ENCODE measurements around the gene DCUN1D3.
"Not testable (repeated sequence)": the region's sequence is repeated elsewhere in the genome, so short reads cannot be mapped to it uniquely, and the experiment has no call there.

DCUN1D3 gene

DNA sequence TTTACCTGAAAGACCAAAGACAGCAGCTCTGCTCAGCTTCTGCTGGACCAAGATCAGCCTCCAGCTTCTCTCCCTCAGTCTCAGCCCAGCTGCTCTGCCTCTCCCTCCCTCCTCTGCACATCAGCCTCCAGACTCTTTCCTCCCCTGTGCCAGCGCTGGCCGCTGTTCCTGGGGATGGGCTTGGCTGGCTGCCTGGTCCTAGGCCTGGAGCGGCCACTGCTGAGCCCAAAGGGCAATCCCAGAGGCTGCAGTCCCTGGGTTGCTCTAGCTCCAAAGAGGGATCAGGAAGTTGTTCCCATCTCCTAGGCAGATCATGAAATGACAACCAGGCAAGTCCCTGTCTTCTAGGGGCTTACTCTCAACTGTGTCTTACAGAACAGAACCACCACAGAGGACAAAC is 31.3 kb downstream of the DCUN1D3 start:
- H3K4me3 ChIP-seq, result peak overlapping the region in 1 of 7 experiments; percentile 4
- H3K27ac ChIP-seq, result peak overlapping the region in 11 of 21 experiments; percentile 6 to 87 (median 36)

- peak overlapping the region in 6 of 21 experiments; percentile 2 to 87 (median 75) for H3K27ac ChIP-seq
- H3K4me3 ChIP-seq, result no peak overlapping the region
These were observed 32.6 kb downstream of the DCUN1D3 start for GRCh38 chr16:20867585-20867984.

GRCh38 chr16:20866801-20867200 is 33.4 kb downstream of the DCUN1D3 start:
- H3K4me3 ChIP-seq, result no peak overlapping the region
- H3K27ac ChIP-seq, result peak overlapping the region in 18 of 21 experiments; percentile 63 to 87 (median 80)

GRCh38 chr16:20866145-20866772 is 33.9 kb downstream of the DCUN1D3 start:
- peak overlapping the region in 20 of 21 experiments; percentile 63 to 87 (median 78) for H3K27ac ChIP-seq
- H3K4me3 ChIP-seq, result no peak overlapping the region

DNA sequence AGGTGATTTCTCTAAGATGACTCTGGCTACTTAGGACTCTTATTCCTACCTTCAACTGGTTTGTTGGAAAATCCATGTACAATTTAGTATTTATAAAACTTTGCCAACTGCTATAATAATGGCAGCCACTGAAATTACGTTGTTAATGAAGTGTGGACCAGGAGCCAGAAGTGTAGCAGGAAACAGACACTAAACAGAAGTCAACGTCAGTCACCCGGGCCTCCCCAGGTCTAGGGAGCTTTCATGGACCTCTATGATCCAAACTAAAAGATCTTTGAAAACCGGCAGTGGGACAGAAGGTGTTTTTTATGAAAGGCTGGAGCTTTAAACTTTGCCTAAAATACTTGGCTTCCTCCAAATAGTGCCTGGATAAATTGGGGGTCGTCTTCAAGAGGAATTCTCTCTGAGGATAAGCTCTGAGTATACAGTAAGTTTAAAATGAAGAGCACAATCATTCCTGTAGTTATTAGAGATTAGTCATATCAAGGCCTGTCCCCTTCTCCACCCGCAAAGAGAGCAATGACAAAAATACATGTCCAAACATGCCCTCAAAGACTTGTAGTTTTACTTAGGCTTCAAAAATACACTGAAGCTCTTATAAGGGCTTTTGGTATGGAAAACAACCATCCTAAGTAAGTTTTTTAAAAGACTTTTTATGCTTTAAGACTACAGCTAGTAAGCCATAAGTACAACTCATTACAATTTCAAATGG is 34.6 kb downstream of the DCUN1D3 start:
- Histone ChIP-seq H3K27ac (peak overlapping the region in 20 of 21 experiments; percentile 63 to 87 (median 78)), H3K4me3 (no peak overlapping the region)

DNA sequence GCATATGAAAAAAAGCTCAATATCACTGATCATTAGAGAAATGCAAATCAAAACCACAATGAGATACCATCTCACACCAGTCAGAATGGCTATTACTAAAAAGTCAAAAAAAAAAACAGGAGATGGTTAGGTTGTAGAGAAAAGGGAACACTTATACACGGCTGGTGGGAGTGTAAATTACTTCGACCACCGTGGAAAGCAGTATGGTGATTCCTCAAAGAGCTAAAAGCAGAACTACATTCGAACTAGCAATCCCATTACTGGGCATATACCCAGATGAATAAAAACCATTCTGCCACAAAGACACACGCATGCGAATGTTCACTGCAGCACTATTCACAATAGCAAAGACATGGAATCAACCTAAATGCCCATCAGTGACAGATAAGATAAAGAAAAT is 35.8 kb downstream of the DCUN1D3 start:
- H3K4me3 ChIP-seq, result not testable (repeated sequence)
- H3K27ac ChIP-seq, result peak overlapping the region in 3 of 21 experiments; percentile 9 to 83 (median 83)

- H3K4me3 ChIP-seq, result no peak overlapping the region
- H3K27ac ChIP-seq, result peak overlapping the region in 1 of 21 experiments; percentile 36
These were observed 37.8 kb downstream of the DCUN1D3 start for GRCh38 chr16:20862162-20862960.

DNA sequence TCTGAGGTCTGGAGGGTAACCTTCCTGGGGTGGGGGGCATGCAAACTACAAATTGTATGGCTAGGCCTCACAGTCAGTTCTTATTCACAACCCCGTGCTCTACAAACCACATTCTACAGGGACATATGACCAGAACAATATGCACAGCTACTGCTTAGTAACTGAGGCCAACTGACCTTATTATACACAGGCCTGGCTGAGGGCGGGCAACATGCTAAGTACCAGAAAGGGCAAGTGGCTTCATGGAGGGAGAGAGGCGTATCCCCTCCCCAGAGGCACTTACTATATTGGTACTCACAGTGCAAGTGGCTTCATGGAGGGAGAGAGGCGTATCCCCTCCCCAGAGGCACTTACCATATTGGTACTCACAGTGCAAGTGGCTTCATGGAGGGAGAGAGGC is 39.2 kb downstream of the DCUN1D3 start:
- H3K27ac ChIP-seq, result peak overlapping the region in 1 of 21 experiments; percentile 6
- not testable (repeated sequence) for H3K4me3 ChIP-seq

DNA sequence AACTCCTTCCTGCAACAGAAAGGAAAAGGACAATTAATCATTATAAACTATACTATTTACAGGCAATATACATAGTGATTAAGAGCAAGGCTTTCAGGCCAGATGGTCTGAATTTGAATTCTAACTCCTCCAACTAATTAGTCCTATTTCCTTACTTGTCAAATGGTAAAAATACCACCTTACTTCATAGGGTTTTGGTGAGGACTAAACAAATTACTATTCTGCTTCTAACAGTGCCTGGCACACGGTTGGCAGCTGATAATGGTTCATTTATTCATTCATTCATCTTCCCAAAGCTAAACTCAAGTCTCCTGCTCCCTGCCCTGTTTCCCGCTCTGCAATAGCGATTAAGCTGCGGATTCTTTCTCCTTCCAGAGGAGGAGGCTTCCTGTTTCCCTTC is 39.8 kb downstream of the DCUN1D3 start:
- H3K4me3 ChIP-seq, result no peak overlapping the region
- H3K27ac ChIP-seq, result peak overlapping the region in 2 of 21 experiments; percentile 2 to 30

DNA sequence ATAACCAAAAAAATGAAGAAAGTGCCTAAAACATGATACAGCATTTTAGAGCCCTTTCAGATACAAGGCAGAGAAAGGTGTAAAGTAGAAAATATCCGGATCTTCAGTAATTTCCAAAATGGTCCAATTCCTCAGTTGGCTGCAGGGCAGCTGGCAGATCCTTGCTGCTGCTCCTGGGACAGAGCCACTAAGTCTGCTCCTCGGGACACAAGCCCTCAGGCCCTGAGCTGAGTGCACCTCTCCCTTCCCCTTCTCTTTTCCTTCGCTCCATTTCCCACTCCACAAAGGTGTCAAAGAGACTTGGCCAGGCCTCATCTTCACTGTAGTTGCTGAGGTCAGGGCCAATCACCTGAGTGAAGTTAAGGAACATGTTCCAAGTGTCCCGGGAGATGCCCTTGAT is 40.5 kb downstream of the DCUN1D3 start:
- Histone ChIP-seq H3K27ac (peak overlapping the region in 2 of 21 experiments; percentile 19 to 30), H3K4me3 (no peak overlapping the region)

DNA sequence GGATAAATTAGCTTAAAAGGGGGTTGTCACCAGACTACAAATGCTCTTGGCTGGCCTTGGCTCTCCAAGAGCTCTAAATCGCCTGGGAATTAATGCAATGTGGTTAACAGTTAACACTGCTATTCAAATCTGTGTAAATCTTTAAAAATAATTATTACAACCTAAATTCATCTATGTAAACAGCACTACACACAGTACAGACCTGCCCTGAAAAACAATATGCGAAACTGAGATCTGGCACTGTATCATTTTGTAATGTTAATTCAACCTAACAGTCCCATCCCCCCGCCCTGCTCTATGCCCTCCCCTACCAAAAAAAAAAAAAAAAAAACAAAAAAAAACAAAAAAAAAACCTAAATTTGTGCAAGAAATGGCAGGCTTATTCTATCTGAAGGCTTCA is 40.9 kb downstream of the DCUN1D3 start:
- Histone ChIP-seq H3K4me3 (no peak overlapping the region), H3K27ac (no peak overlapping the region)

GRCh38 chr16:20857281-20857680 is 42.9 kb downstream of the DCUN1D3 start:
- no peak overlapping the region for H3K27ac ChIP-seq
- H3K4me3 ChIP-seq, result no peak overlapping the region

- no peak overlapping the region for H3K4me3 ChIP-seq
- H3K27ac ChIP-seq, result no peak overlapping the region
These were observed 45.2 kb downstream of the DCUN1D3 start for GRCh38 chr16:20854963-20855362.

GRCh38 chr16:20853981-20854620 is 46.1 kb downstream of the DCUN1D3 start:
- Histone ChIP-seq H3K27ac (peak overlapping the region in 5 of 21 experiments; percentile 18 to 81 (median 27)), H3K4me3 (no peak overlapping the region)

- peak overlapping the region in 8 of 21 experiments; percentile 6 to 85 (median 18) for H3K27ac ChIP-seq
These were observed 47.0 kb downstream of the DCUN1D3 start for GRCh38 chr16:20853143-20853542.

GRCh38 chr16:20851601-20852000 is 48.6 kb downstream of the DCUN1D3 start:
- Histone ChIP-seq H3K4me3 (no peak overlapping the region), H3K27ac (peak overlapping the region in 17 of 21 experiments; percentile 3 to 85 (median 66))

More at GRCh38 chr16:20853143-20853542, 47.0 kb downstream of the DCUN1D3 start:
- no peak overlapping the region for H3K4me3 ChIP-seq

DNA sequence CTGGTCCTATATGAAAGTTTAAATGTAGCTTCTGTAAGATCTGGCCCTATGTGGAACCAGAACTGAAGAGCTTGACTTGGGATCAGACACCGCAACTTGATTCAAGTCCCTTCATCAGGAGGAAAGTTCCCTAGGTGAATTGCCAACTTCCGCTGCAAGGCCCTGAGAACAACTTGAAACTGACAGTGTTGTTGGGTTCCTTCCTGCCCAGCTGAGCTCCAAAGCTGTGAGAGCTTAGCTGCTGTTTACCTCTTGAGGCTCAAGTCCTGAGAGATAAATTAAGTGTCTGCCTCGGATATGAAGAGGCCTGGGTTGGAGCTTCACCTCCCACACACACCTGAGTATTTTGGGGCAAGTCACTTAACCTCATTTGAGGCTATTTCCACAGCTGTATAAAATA is 49.2 kb downstream of the DCUN1D3 start:
- Histone ChIP-seq H3K4me3 (no peak overlapping the region), H3K27ac (peak overlapping the region in 19 of 21 experiments; percentile 3 to 85 (median 64))

- Histone ChIP-seq H3K4me3 (no peak overlapping the region), H3K27ac (peak overlapping the region in 8 of 21 experiments; percentile 3 to 85 (median 48))
These were observed 50.4 kb downstream of the DCUN1D3 start for GRCh38 chr16:20849589-20850390.

GRCh38 chr16:20847550-20847949 is 52.6 kb downstream of the DCUN1D3 start:
- no peak overlapping the region for H3K4me3 ChIP-seq
- H3K27ac ChIP-seq, result no peak overlapping the region
